ENCODE data around the gene APPL2.
"Not testable (repeated sequence)": the region's sequence is repeated elsewhere in the genome, so short reads cannot be mapped to it uniquely, and the experiment has no call there.

The APPL2 gene

DNA sequence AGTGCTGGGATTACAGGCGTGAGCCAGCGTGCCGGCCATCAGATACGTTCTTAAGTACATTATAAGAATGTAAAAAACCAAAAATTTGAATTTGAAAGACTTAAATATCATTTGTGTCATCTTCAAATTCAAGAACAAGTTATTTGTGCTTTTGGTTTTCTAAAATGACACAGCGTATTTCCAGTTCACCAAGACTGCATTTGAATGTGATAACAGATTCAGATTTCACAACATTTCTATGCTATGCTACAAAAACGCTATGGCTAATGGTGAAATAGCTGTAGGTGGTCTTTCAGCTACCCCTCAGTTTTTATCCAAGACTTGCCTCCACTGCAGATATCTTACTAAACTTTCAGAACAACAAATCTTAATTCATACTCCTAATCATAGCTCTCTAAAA lies 46.7 kb downstream of the APPL2 start:
- H3K27ac ChIP-seq (ENCODE audit: low read depth, low read length, poor library complexity, severe bottlenecking), result no peak overlapping the region
- no peaks in the 10 kb centered on the region for H3K79me2 ChIP-seq (ENCODE audit: insufficient read depth, low read length)
- H3K4me2 ChIP-seq (ENCODE audit: low read length), result no peak overlapping the region
- H2AFZ ChIP-seq (ENCODE audit: low read length), result no peak overlapping the region
- no peaks in the 10 kb centered on the region for H3F3A ChIP-seq (ENCODE audit: insufficient read depth, low read length)
- TF ChIP-seq, protein P1, sequence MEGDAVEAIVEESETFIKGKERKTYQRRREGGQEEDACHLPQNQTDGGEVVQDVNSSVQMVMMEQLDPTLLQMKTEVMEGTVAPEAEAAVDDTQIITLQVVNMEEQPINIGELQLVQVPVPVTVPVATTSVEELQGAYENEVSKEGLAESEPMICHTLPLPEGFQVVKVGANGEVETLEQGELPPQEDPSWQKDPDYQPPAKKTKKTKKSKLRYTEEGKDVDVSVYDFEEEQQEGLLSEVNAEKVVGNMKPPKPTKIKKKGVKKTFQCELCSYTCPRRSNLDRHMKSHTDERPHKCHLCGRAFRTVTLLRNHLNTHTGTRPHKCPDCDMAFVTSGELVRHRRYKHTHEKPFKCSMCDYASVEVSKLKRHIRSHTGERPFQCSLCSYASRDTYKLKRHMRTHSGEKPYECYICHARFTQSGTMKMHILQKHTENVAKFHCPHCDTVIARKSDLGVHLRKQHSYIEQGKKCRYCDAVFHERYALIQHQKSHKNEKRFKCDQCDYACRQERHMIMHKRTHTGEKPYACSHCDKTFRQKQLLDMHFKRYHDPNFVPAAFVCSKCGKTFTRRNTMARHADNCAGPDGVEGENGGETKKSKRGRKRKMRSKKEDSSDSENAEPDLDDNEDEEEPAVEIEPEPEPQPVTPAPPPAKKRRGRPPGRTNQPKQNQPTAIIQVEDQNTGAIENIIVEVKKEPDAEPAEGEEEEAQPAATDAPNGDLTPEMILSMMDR (IDR thresholded peaks at IDR 0.05; ENCODE audit: low read length), result no peak
- no peak for TF ChIP-seq EZH2 (IDR thresholded peaks at IDR 0.05; ENCODE audit: borderline replicate concordance, low read length)
- no peaks in the 10 kb centered on the region for H4K20me1 ChIP-seq (ENCODE audit: insufficient read depth, low read length)
- H3K36me3 ChIP-seq (ENCODE audit: insufficient read depth, low read length), result peaks cover 7% of the 10 kb centered on the region; the same call in 1 of the 2 replicates
- no peak overlapping the region for H3K9ac ChIP-seq (ENCODE audit: low read length)
- no peaks in the 10 kb centered on the region for H3K9me3 ChIP-seq (ENCODE audit: low read length)
- H3K4me3 ChIP-seq (ENCODE audit: low read depth, low read length, poor library complexity, severe bottlenecking), result no peak overlapping the region
- H3K27me3 ChIP-seq (ENCODE audit: insufficient read depth, low read length), result no peaks in the 10 kb centered on the region
- no peaks in the 10 kb centered on the region for H3K4me1 ChIP-seq (ENCODE audit: insufficient read depth, low read length, severe bottlenecking)
- H3K9me2 ChIP-seq (ENCODE audit: low read depth, low read length), result no peaks in the 10 kb centered on the region

GRCh38 chr12:105183976-105184375 lies 52.0 kb downstream of the APPL2 start:
- not testable (repeated sequence) for H3K79me2 ChIP-seq (ENCODE audit: insufficient read depth, low read length); H3K9me3 ChIP-seq (ENCODE audit: low read length); H2AFZ ChIP-seq (ENCODE audit: low read length); H3K27ac ChIP-seq (ENCODE audit: low read depth, low read length, poor library complexity, severe bottlenecking); H4K20me1 ChIP-seq (ENCODE audit: insufficient read depth, low read length); H3K36me3 ChIP-seq (ENCODE audit: insufficient read depth, low read length); H3K27me3 ChIP-seq (ENCODE audit: insufficient read depth, low read length); H3K4me2 ChIP-seq (ENCODE audit: low read length); H3F3A ChIP-seq (ENCODE audit: insufficient read depth, low read length); H3K9ac ChIP-seq (ENCODE audit: low read length); H3K4me1 ChIP-seq (ENCODE audit: insufficient read depth, low read length, severe bottlenecking); H3K4me3 ChIP-seq (ENCODE audit: low read depth, low read length, poor library complexity, severe bottlenecking); H3K9me2 ChIP-seq (ENCODE audit: low read depth, low read length)

- not testable (repeated sequence) for H3K4me3 ChIP-seq (ENCODE audit: low read depth, low read length, poor library complexity, severe bottlenecking); H3K36me3 ChIP-seq (ENCODE audit: insufficient read depth, low read length); H3K27ac ChIP-seq (ENCODE audit: low read depth, low read length, poor library complexity, severe bottlenecking); H3K4me2 ChIP-seq (ENCODE audit: low read length); H3F3A ChIP-seq (ENCODE audit: insufficient read depth, low read length); H3K79me2 ChIP-seq (ENCODE audit: insufficient read depth, low read length); H3K9me3 ChIP-seq (ENCODE audit: low read length); H2AFZ ChIP-seq (ENCODE audit: low read length); H3K9ac ChIP-seq (ENCODE audit: low read length); H3K9me2 ChIP-seq (ENCODE audit: low read depth, low read length); H4K20me1 ChIP-seq (ENCODE audit: insufficient read depth, low read length); H3K27me3 ChIP-seq (ENCODE audit: insufficient read depth, low read length); H3K4me1 ChIP-seq (ENCODE audit: insufficient read depth, low read length, severe bottlenecking)
Observed at GRCh38 chr12:105183406-105183805, 52.6 kb downstream of the APPL2 start.

DNA sequence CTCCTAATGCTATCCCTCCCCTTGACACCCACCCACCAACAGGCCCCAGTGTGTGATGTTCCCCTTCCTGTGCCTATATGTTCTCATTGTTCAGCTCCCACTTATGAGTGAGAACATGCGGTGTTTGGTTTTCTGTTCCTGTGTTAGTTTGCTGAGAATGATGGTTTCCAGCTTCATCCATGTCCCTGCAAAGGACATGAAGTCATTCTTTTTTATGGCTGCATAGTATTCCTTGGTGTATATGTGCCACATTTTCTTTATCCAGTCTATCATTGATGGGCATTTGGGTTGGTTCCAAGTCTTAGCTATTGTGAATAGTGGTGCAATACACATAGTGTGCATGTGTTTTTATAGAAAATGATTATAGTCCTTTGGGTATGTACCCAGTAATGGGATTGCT lies 56.9 kb downstream of the APPL2 start:
- H3K4me3 ChIP-seq (ENCODE audit: low read depth, low read length, poor library complexity, severe bottlenecking); H3F3A ChIP-seq (ENCODE audit: insufficient read depth, low read length); H3K4me1 ChIP-seq (ENCODE audit: insufficient read depth, low read length, severe bottlenecking); H3K9ac ChIP-seq (ENCODE audit: low read length); H3K9me2 ChIP-seq (ENCODE audit: low read depth, low read length); H3K4me2 ChIP-seq (ENCODE audit: low read length); H3K27me3 ChIP-seq (ENCODE audit: insufficient read depth, low read length); H4K20me1 ChIP-seq (ENCODE audit: insufficient read depth, low read length); H3K27ac ChIP-seq (ENCODE audit: low read depth, low read length, poor library complexity, severe bottlenecking); H2AFZ ChIP-seq (ENCODE audit: low read length); H3K9me3 ChIP-seq (ENCODE audit: low read length); H3K36me3 ChIP-seq (ENCODE audit: insufficient read depth, low read length); H3K79me2 ChIP-seq (ENCODE audit: insufficient read depth, low read length): not testable (repeated sequence)

- Histone ChIP-seq H3K9me3 (ENCODE audit: low read length) (no peaks in the 10 kb centered on the region), H3K9ac (ENCODE audit: low read length) (no peak overlapping the region), H4K20me1 (ENCODE audit: insufficient read depth, low read length) (no peaks in the 10 kb centered on the region), H3K79me2 (ENCODE audit: insufficient read depth, low read length) (no peaks in the 10 kb centered on the region), H3K9me2 (ENCODE audit: low read depth, low read length) (no peaks in the 10 kb centered on the region), H2AFZ (ENCODE audit: low read length) (no peak overlapping the region), H3F3A (ENCODE audit: insufficient read depth, low read length) (no peaks in the 10 kb centered on the region), H3K4me1 (ENCODE audit: insufficient read depth, low read length, severe bottlenecking) (no peaks in the 10 kb centered on the region), H3K4me3 (ENCODE audit: low read depth, low read length, poor library complexity, severe bottlenecking) (no peak overlapping the region), H3K27ac (ENCODE audit: low read depth, low read length, poor library complexity, severe bottlenecking) (no peak overlapping the region), H3K36me3 (ENCODE audit: insufficient read depth, low read length) (peaks cover 5% of the 10 kb centered on the region; the same call in 1 of the 2 replicates), H3K27me3 (ENCODE audit: insufficient read depth, low read length) (no peaks in the 10 kb centered on the region), H3K4me2 (ENCODE audit: low read length) (no peak overlapping the region)
- no peak for TF ChIP-seq EZH2 (IDR thresholded peaks at IDR 0.05; ENCODE audit: borderline replicate concordance, low read length)
Observed at GRCh38 chr12:105177208-105177607, 58.8 kb downstream of the APPL2 start.

All from OCI-LY1 (cell line).